Measurements from ENCODE around the gene KRT32.

KRT32 gene

GRCh38 chr17:41420134-41420533, 47.1 kb downstream of the KRT32 start:
- POLR2A ChIA-PET = no interaction called here
- DNase-seq (ENCODE audit: extremely low spot score) = no peak
- CTCF ChIA-PET = no interaction called here
- TF ChIP-seq CTCF (IDR thresholded peaks at IDR 0.05; ENCODE audit: control extremely low read depth, extremely low read depth, low read depth, missing control alignments) = no peak

DNA sequence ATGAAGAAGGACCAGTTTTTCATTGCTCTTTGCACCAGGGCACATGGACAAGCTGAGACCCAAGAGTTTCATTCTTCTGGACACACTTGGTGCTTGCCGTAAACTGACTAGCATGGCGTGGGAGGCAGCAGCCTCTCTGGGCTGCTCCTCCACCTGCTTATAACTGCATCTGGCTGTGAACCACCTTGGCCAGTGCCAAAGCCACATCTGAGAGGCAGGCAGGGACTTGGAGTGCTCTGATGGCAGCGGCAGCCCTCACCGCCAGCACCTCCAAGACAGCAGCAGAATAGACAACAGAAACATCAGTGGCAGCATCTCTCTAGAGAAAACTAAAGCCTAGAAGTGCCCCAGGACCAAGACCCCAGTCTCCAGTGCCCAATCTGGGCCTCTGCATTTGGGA, 47.5 kb downstream of the KRT32 start:
- TF ChIP-seq CTCF (IDR thresholded peaks at IDR 0.05; ENCODE audit: control extremely low read depth, extremely low read depth, low read depth, missing control alignments) = no peak
- no peak for DNase-seq (ENCODE audit: extremely low spot score)
- POLR2A ChIA-PET = no interaction called here
- CTCF ChIA-PET = interaction anchor here (2.1 kb wide), 1 partner anchor 16 kb away, joined by 6 read pairs; no protein-coding TSS in a partner anchor

DNA sequence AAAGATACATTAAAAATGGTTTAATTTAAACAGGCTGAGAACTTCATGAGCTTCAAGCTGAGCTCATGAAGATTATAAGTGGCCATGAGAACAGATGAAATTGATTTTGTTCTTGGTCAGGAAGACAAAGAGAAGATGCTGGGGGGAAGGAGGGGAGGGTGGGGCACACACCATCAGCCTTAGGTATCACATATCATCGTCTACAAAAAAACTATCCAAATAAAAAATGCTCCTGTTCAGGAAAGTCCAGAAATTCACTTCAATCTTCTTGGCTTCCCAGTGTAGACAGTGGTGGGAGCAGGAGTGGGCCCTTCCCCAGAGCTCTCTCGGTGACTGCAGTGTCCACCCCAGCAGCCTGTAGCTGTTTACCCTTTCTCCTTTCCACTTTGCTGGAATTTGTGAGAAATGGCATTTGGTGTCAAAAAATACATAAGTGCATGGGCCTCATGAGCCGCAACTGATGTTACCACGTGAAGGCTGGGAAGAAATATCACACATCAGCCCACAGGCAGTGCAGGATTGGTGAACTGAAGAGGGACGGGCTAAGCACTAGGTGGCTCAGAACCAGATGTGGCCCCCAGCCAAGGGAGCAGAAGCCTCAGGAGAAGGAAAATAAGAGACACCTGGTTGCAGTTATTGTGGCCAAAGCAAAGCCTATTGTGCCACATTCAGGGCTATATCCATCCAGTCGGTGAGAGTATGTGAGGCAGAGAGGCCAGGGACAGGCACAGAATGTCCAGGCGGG, 48.9 kb downstream of the KRT32 start:
- no peak for DNase-seq (ENCODE audit: extremely low spot score)
- TF ChIP-seq CTCF (IDR thresholded peaks at IDR 0.05; ENCODE audit: control extremely low read depth, extremely low read depth, low read depth, missing control alignments) = no peak
- ChIA-PET POLR2A (no interaction called here), CTCF (interaction anchor here (0.8 to 2.1 kb wide), 6 partner anchors 10 to 245 kb away, joined by 3 to 13 read pairs (median 4); no protein-coding TSS in a partner anchor)

DNA sequence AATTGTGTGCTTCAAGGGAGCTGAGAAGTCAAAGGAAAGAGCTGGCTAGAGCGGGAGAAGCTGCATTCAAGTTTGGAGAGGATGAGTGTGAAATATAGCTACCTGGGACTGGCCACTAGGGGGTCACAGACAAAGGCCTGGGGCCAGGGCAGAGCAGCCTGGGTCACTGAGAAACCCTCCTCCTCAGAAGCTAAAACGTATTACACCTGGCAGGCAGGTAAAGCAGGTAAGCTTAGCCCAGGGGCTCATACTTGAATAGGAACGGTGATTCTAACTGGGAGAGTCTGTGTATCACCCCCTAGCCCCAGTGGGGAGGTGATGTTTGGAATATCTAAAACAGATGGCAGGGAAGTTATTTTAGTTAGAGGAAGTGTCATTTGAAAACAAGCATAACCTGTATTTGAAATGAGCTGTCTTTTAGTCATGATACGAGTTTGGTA, 49.6 kb downstream of the KRT32 start:
- peak; percentile 33 for TF ChIP-seq CTCF (IDR thresholded peaks at IDR 0.05; ENCODE audit: control extremely low read depth, extremely low read depth, low read depth, missing control alignments)
- DNase-seq (ENCODE audit: extremely low spot score) = peak; percentile 41
- ChIA-PET CTCF (interaction anchor here (0.6 to 2.1 kb wide), 6 partner anchors 9 to 245 kb away, joined by 3 to 13 read pairs (median 4); no protein-coding TSS in a partner anchor), POLR2A (no interaction called here)

GRCh38 chr17:41417127-41417526, 50.1 kb downstream of the KRT32 start:
- ChIA-PET POLR2A (no interaction called here), CTCF (interaction anchor here (0.6 to 1.8 kb wide), 5 partner anchors 9 to 246 kb away, joined by 3 to 13 read pairs (median 3); no protein-coding TSS in a partner anchor)
- DNase-seq (ENCODE audit: extremely low spot score) = no peak
- TF ChIP-seq CTCF (IDR thresholded peaks at IDR 0.05; ENCODE audit: control extremely low read depth, extremely low read depth, low read depth, missing control alignments) = no peak

DNA sequence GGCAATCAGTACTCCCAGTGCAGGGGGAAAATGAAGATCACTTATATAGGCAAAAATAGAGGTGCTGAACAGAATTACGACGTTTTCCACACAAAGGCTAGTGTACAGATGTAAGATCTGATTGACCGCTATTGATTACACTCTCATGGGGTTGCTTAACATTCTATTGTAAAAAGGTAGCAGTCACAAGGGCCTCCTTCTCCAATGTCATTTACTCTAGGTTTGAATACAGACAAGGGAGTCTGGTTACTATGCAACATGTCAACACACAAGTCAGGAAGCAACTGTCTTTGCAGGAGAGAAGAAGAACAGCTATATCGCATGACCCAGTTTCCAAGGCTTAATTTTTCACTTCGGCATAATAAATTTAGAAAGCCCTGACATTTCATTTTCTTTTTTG, 50.7 kb downstream of the KRT32 start:
- ChIA-PET POLR2A (no interaction called here), CTCF (interaction anchor here (1.8 kb wide), 1 partner anchor 8 kb away, joined by 13 read pairs; no protein-coding TSS in a partner anchor)
- DNase-seq (ENCODE audit: extremely low spot score) = no peak
- no peak for TF ChIP-seq CTCF (IDR thresholded peaks at IDR 0.05; ENCODE audit: control extremely low read depth, extremely low read depth, low read depth, missing control alignments)

Data from GM10248 (cell line).